ENCODE measurements around the gene ARAP2.
"Not testable (repeated sequence)": the region's sequence is repeated elsewhere in the genome, so short reads cannot be mapped to it uniquely, and the experiment has no call there.

ARAP2 gene

DNA sequence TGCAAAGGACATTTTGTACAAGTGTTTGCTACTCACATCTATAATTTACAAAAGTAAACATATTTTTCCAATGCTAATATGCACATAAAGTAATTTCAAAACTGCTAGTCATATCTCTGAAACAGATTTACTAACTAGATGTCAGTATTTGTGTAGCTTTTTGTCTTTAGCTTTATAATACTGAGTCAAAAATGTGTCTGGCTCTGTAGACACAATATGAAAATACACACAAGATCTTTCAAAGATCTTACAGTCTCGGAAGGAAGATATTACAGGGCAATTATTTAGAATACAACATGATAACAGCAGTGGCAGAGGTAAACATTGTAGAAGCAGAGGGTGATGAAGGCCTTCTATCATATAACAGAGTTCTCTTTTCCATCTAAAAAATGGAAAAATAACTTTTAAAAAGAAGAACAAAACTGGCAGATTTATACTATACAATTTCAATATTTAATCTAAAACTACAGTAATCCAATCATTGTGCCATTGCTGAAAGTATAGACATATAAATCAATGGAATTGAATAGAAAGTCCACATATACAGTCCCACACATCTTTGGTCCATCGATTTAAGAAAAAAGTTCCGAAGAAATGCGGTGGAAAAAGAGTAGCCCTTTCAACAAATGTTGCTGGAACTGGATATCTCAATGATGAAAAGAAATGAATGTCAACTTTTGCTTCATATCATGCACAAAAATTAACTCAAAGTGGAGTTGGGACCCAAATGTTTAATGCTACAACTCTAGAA is 29.4 kb downstream of the ARAP2 start:
- peak; percentile 60 for DNase-seq (ENCODE audit: low spot score)

DNA sequence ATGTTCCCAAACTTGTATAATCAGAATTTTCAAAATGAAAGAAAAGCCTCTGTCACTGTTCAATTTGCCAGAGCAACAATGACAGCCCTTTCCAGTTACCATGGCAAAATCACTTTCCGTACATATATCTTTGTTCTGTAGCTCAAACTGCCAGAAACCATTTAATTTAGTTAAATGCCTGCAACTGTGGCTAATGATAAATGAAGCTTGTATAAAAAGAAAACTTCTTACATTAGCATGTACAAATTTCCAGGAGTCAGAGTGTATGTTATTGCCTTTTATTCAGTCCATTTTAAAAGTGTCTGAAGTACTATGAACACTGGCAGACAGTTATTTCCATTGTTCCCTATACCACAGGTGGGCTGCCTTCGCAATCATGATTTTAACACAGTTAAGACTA is 30.3 kb downstream of the ARAP2 start:
- peak; percentile 64 for DNase-seq (ENCODE audit: low spot score)

DNA sequence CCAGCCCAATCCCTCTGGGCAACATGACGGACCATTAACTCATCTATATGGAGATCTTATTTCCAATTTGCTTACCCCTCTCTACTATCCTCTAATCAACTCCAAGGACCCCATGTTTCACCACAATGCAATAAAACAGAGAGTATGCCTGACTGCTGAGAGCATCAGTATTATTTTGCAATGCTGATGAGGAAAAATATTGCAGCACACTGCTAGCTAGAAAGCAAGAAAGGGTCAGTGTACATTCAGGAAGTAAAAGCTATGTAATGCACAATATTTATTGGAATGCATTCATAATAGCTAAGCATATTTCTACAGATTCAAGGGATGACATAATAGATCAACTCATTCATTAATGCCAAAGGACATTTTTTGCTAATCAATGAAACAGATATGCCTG is 33.2 kb downstream of the ARAP2 start:
- DNase-seq (ENCODE audit: low spot score), result no peak

DNA sequence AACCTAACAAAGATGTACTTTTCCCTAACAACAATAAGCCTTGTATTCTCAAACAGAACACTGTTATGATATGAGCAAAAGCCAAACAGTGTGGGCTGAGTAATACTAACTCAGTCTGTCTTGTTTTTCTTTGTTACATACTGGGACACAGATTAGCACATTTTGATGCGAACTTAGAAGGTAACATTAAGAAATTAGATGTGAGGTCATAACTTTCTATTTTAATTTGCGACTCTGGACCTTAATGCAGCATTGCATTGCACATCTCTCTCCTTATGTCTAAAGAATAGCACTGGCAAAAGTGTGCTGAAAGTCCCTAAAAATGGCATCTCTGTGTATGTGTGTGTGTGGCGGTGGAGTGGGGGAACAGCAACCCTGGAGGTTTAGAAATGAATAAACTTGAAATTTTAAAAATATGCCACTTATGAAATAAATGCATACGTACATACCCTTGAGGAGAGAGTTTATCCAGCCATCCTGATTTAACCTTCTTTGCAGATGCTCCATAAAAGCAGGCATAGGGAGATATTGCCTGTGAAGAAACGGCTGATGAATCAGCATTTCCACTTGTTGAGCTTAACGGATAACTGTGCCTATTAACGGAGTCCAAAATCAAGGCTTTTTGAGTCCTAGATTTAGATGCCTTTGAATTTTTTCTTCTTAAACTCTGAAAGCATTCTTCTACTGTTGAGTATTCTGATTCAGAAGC is 34.2 kb downstream of the ARAP2 start:
- peak; percentile 87 for DNase-seq (ENCODE audit: low spot score)

DNA sequence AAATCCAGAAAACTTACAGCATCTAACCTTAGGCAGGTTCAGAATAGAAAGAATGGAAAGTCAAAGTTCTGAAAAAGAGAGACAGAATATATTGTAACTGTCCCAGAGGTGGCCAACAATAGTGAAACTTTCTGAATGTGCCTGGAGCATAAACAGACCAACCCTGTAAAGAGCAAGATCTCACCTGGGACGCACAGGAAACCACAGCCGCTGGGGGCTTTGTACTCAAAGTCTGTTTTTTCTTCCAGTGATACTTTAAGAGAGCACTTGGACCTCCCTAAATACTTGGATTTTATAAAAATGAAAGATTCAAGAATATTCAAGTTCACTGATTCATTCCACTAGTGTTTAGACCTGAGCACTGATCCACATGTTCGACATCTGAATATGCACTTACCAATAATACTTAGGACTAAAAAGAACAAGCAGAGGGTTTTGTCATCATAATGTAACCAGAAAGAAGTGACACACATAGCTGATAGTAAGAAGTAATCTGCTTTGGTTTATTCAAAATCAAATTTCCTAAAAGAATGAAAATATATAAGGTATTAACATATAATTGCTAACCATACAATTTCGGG is 35.3 kb downstream of the ARAP2 start:
- no peak for DNase-seq (ENCODE audit: low spot score)

DNA sequence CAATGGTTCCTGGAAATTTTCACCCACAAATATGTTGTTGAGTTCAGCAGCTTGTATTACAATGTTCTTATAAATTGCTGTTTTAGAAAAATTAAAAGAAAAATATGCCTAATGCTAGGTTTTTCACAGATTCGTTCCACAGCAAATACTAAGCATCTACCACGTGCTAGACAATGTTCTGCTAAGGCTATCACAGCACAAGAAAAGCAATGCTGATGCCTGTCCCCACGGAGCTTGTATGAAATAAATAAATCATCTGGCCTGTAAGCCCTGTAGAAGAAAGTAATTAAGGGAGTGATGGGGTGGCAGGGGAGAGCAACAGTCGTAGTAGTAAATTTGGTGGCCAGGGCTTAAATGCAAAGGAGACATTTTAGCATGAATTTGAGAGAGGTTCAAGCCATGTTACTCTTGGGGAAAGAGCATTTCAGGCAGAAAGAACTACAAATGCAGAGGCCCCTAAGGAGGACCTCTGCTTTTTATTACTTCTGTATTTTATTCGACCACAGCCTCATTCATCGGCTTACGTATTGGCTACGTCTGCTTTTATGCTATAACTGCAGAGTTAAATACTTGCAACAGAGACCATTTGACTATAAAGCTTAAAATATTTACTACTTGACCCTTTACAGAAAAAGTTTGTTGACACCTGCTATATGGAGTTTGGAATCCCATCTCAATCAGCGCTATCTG is 36.3 kb downstream of the ARAP2 start:
- DNase-seq (ENCODE audit: low spot score), result peak; percentile 63

DNA sequence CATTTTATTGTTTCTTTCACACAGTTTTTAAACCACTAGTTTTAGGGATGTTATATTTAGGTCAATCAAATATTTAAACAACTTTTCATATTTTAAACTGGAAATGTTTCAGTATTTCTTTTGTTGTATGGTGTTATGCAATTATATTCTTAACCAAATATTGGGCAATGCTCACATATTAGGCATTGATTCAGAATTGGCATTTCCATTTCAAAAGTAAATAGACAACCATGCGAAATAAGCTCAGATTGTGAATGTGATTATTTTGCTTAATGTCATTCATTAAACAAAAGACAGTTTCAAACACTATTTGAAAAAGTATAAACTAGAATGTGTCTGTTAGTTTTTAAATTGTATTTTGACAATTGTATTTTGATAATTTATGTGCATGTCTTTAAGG is 36.9 kb downstream of the ARAP2 start:
- no peak for DNase-seq (ENCODE audit: low spot score)

DNA sequence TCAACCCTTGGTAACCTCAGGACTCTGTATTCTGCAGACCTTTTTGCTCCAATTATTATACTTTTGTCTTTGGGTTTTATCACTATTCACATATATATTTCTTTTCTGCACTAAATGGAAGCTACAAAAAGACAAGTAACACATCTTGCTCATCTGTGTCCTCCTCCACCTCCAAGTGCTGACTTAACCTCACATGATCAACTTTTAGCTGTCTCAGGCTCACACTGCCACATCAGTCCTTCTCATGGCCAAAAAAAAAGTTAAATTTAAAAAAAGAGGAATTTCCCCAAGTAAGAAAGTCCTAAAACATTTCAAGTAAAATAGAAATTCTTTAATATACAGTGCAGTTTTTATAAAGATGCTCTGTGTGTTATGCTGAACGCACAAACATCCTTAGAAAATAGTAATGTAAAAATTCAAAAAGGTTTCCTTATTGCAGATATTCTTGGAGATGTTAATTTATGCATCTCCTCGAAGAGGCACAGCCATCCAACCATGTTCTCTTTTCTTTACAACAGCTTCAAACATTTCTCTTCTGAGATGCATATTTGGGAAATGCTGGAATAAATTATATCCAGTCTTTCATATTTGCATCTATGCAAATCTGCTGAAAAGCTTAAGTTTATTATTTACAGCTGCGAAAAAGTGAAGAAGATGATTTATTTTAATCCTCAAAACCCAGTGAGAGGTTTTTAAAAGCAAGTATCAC is 37.6 kb downstream of the ARAP2 start:
- peak; percentile 37 for DNase-seq (ENCODE audit: low spot score)

DNA sequence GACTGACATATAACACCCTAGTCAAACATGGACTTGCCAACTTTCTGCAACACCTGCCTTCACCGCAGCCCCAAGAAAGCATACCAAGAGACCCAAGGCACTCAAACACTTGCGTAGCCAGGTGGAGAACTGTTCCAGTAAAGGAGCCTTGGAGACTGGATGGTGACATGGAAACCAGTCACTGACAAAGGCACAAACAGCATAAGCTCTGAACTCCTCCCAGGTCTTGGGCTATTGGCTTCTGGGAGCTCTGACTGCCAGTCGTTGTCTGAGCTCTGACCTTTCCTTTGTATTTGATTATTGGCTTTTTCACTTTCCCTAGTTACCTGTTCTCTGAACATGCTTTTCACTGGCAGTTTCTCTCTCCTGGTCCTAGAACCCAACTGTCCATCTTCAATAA is 38.3 kb downstream of the ARAP2 start:
- DNase-seq (ENCODE audit: low spot score), result no peak

DNA sequence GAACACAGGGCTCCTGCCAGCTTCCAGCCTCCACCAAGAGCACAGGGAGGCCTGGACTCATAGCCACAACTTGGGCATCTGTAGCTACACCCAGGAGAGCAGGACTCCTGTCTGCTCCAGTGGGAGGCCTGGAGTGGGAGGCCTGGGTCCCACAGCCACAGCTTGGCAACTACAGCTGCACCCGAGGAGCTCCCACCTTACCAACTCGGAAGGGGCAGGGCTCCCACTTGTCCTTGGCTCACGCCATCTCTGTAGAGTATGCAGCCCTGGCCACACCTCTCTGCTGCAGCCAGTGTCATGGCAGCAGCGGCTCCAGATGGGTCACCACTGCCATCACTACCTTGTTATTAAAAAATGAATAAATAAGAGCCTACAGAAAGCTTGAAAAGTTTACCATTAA is 45.5 kb downstream of the ARAP2 start:
- DNase-seq (ENCODE audit: low spot score), result no peak

DNA sequence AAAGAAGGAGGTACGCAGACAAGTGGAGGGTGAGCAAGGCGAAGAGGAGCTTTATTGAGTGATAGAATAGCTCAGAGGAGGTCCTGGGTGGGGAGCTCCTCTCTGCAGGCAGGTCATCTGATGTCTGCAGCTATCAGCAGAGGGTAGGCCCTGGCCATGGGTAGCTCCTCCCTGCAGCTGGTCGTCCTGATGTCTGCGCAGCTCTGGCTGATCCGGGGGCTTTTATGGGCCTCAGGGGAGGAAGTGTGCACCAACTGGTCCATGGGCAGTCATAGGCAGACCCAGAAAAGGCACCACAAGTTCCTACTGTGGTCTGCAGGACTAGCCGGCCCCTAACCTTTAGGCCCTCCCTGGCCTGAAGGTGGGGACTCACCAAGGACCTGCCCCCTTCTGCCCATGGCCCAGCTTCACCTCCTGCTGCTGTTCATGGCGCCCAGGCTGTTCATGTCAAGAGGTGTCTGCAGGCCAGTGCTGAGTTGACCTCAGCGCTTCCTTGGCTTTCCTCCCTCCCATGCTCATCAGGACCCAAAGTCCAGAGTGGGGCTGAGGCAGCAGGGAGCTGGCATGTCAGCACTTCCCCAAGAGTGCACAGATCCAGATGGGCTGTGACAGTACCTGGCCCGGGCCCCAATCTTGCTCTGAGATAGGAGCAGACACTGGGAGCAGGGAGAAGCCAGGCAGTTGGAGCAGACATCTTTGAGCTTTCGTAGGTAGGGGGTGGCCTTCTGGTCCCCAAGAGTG is 46.1 kb downstream of the ARAP2 start:
- DNase-seq (ENCODE audit: low spot score), result no peak

DNA sequence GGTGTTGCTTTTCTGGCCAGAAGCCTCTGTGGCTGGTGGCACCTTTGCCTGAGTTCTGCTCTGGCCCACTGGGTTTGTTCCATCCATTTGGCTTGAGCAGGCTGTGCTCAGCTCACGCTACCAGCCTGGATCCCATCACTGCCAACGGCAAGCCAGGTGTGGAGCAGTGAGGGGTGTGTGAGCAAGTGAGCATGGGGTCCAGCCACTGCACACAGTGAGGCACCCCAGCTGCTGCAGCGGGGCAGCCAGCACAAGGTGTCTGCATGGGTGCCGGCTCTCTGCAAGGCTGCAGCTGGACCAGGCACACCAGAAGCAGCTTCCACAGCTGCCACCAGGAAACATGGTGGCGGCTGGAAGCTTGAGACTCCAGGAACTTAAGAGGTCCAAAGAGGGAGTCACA is 46.8 kb downstream of the ARAP2 start:
- DNase-seq (ENCODE audit: low spot score), result no peak

DNA sequence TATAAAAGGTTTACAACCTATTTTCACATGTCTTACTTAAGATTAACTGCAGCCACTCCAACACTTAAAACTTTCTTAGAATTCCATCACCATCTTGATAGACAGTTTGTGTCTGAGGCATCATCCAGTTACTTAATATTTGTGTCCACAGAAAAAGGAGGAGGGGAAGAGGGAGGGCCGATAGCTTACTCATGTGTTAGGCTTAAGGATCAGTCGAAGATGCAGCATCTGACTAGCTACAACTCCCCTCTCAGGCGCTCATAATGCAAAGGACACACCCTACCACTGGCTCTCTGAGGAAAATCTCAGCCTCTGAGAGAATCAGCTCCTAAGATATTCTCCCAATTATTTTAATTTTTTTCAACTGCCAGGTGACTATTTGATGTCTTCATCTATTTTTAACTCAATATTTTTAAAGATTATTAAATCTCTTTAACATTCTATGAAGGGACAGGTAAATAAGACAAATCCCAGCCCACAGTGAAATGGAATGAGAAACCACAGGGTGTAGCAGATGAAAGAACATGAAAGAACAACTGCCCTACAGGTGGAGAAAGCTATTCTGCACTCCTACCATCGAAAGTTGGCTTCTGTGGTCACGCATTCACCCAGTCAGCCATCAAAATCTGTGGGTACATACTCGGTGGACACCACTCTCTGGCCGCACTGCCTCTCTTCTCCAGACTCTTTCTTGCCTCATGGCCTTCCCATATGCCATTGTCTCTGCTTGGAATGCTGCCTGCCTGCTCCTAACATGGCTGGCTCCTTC is 48.0 kb downstream of the ARAP2 start:
- no peak for DNase-seq (ENCODE audit: low spot score)

DNA sequence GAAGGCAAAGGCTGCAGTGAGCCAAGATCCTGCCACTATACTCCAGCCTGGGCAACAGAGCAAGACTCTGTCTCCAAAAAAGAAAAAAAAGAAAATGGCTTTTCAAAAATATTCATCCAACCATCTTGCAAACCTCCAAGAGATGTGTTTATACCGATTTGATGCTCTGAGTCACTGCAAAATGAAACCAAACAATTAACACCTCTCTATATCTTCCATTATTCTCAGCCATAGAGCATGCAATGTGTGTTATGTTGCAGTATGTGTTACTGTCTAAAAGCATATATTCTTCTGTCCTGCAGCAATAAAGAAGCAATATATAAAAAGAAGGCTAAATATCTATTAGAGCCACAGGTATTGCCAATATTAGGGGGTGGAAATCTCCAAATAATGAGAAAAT is 51.4 kb downstream of the ARAP2 start:
- no peak for DNase-seq (ENCODE audit: low spot score)

DNA sequence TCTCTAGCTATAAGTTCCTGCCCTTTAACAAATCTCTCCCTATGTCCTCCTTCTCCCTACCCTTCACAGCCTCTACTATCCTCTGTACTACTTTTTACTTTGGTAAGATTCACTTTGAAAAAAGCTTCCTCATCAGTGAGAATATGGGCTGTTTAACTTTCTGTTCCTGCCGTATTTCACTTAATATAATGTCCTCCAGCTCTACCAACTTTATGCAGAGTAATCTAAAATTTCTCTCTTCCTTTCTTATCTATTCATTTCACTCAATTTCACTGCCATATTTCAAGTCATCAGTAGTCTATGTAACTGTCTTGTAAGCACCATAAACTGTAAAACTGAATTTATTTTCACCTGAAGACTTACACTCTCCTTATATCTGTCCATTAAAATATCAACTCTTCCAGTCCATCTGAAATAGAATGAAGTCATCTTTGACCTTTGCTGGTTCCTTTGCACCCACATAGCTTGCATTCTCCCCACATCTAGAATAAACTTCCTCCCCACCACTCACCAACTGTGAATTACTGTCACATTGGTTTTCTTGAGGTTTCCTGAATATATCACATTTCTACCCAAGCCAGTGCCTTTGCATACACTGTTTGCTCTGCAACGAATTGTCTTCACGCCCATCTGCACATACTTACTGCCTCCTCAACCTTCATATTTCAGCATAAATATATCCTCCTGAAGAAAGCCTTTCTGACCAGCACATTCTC is 54.6 kb downstream of the ARAP2 start:
- DNase-seq (ENCODE audit: low spot score), result no peak

DNA sequence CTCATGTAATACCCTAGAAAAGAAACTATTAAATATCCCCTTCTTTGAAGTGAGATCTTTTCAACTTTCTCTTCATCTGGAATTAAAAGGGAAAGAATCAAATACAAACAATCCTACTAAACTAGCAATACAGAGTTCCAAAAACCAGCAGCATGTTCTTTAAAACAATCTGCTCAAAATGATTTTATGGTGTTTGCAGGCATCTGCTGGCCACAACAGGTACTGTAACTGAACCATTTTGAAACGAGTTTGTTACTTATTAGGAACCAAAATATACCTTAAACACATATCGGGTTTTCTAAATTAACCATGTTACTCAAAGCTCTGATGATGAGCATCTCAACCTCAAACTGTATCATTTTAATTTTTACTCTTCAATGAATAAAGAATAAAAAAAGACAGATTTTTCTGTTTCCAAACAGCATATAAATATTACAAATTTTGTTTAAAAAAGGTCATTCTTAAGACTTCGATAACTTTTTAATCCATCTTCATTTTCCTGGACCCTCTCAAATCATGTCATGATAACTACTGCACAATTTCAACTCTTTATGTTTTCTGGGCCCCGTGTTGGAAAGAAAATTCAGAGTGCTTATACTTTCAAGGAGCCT is 56.5 kb downstream of the ARAP2 start:
- no peak for DNase-seq (ENCODE audit: low spot score)

DNA sequence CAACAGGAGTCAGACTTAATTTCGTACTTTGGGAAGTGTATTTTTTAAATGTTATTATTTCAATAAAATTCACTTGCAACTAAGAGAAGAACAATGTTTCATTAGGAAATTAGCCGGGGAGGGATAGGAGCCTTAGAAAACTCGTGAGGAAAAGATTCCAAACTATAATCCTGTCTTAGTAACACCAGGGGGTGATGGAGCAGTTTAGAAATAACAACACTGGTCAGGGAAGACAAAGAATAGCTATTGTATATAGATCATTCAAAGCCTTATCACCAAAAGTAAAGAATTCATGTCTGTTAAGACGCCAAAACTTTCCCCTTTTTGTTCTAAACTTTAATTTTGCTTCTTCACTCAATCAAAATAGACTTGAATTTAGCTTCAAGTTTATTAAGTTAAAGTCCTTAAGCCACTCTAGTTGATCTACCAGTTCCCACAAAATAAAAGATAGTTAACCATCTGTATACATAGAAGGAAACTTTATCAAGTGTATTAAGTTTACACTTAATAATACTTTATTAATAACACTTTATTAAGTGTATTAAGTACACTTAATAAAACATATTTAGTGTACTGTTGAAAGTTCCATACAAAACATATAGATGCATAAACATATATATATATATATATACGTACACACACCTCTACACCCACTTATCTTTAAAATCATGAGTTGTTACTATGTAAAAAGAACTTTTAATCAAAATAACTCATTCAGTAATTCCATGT is 60.5 kb downstream of the ARAP2 start:
- no peak for DNase-seq (ENCODE audit: low spot score)

DNA sequence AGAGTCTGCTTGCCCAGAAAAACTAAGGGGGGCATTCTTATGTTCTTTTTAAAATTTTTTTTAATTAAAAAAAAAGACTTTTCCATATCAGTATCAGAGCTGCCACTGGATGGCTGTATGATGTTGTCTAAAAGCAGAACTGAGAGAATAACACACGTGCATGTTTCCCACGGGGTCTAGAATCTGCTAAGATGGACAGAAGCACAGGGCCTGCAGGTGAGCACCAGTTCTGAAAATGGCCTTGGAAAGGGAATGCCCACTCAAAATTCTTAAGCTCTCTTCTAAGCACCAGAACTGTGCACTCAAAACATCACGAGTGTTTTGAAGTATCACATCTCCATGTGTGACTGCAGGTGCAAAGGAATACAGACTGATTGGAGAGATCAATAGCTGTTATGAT is 61.1 kb downstream of the ARAP2 start:
- no peak for DNase-seq (ENCODE audit: low spot score)

DNA sequence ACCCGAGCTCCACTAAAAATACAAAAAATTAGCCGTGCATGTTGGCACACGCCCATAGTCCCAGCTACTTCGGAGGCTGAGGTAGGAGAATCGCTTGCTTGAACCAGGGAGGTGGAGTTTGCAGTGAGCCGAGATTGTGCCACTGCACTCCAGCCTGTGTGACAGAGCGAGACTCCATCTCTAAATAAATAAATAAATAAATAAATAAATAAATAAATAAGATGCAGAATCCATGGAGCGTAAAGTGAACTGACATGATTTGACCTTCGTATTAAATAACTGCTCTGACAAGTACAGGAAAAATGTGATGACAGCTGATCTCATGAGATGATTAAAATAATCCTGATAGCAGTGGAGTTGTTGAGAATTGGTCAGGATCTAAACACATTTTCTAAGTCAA is 62.0 kb downstream of the ARAP2 start:
- DNase-seq (ENCODE audit: low spot score), result not testable (repeated sequence)

All from globus pallidus (tissue), 1 donor.